NCI-H1436 treated with DMSO at 0.1 percent for 48 hours (cell line): ENCODE results near the gene TUSC2.
"Not testable (repeated sequence)": the region's sequence is repeated elsewhere in the genome, so short reads cannot be mapped to it uniquely, and the experiment has no call there.

Source experiments
- DNase-seq: peaks from one replicate; lab custom pipeline; 2025; lab: John Stamatoyannopoulos, UW

The TUSC2 gene

DNA sequence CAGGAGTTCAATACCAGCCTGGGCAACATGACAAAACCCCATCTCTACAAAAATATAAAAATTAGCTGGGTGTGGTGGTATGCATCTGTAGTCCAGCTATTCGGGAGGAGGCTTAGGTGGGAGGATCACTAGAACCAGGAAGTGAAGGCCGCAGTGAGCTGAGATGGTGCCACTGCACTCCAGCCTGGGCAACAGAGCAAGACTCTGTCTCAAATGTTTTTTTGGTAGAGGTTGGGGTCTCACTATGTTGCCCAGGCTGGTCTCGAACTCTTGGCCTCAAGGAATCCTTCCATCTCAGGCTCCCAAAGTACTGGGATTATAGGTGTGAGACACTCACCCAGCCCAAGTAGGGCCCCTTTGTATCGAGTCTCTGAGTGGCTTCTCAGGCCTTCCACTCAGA, 33.9 kb downstream of the TUSC2 start:
- no peak for DNase-seq

DNA sequence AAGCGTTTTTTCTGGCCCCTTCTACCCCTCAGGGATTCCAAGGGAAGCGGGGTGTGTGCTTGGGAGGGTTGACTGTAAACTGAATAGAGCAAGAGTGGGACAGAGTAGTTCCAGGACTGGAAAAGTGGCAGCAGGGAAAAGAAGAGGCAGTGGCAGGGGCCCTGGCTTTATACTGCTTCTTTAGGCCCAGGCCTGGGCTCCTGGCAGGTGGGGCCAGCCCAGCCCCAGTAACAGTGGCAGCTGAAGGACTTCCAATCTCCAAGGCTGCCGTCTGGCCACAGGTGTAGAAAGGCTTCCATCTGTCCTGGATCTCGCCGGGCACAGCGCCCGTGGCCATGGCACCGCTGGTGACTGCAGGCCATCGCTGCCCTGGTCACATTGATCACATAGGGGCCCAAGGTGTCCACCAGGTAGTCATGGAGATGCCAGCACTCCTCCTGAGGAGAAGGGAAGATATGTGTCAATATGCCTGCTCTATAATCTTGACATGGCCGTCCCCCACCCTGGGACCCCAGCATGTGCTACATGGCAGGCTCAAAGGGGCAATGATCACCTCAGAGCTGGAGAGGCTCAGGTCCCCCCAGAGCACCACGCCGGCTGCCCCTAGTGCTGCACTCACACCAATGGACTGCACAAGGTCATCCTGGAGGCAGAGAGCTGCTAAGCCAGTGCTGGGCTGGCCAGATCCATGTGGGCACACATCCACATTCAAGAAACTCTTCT, 34.8 kb downstream of the TUSC2 start:
- no peak for DNase-seq

- peak; percentile 64 for DNase-seq
Observed at GRCh38 chr3:50292159-50293078, 35.6 kb downstream of the TUSC2 start, which contains the start of gene IFRD2. IFRD2 (minus strand) TSS chr3:50292429; CDS start chr3:50292274, 155 bp downstream.

DNA sequence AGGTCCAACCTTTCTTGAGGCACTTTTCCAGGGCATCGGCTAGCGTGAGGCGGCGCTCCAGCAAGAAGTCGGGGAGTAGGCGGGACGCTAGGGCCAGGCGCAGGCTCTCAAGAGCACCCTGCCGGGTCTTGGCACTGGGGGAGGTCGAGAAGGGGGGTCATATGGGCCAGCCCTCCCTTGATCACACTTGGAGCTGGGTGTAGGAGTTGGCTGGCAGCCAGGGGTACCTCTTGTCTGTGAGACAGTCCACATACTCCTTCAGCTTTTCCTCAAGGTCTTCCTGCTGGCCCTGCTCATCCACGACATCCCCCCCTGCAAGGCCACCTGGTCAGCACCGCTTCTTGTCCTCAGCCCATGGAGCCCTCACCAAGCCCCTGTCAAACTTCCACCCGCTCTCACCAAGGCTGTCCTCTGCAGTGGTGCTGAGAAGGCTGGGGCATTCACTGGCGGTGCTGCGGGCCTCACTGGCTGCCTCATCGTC, 37.8 kb downstream of the TUSC2 start:
- no peak for DNase-seq

DNA sequence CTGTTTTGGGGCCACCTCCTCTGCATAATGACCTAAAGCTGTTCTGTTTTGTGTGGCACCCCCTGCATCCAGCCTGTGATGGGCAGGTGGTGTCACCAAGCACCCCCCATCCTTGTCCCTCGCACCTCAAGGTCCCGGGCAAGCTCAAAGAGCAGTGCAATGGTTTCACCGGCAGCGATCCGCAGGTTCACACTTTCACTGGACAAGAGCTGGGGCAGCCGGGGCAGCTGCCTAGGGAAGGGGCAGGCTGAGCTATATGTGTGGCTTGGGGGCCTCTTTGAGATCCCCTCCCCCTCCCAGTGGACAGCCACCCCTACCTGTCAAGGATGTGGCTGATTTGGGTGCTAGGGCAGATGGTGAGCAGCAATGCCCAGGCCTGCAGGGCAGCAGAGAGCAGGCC, 38.9 kb downstream of the TUSC2 start:
- no peak for DNase-seq

GRCh38 chr3:50288387-50289007, 39.5 kb downstream of the TUSC2 start:
- DNase-seq: no peak

- DNase-seq: no peak
Observed at GRCh38 chr3:50287262-50287661, 40.8 kb downstream of the TUSC2 start.

- no peak for DNase-seq
Observed at GRCh38 chr3:50286322-50287227, 41.4 kb downstream of the TUSC2 start.

DNA sequence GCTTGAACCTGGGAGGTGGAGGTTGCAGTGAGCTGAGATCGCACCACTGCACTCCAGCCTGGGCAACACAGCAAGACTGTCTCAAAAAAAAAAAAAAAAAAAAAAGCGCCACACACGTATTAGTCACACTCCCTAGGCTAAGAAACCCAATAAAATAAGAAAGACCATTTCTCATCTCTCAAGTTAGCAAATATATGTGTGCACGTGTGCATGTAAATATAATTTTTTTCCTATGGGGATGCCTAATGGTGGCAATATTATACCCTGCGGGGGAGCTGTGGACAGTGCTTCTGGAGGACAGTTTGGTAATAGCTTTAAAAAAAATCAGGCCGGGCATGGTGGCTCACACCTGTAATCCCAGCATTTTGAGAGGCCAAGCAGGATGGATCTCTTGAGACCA, 43.9 kb downstream of the TUSC2 start:
- DNase-seq: not testable (repeated sequence)

DNA sequence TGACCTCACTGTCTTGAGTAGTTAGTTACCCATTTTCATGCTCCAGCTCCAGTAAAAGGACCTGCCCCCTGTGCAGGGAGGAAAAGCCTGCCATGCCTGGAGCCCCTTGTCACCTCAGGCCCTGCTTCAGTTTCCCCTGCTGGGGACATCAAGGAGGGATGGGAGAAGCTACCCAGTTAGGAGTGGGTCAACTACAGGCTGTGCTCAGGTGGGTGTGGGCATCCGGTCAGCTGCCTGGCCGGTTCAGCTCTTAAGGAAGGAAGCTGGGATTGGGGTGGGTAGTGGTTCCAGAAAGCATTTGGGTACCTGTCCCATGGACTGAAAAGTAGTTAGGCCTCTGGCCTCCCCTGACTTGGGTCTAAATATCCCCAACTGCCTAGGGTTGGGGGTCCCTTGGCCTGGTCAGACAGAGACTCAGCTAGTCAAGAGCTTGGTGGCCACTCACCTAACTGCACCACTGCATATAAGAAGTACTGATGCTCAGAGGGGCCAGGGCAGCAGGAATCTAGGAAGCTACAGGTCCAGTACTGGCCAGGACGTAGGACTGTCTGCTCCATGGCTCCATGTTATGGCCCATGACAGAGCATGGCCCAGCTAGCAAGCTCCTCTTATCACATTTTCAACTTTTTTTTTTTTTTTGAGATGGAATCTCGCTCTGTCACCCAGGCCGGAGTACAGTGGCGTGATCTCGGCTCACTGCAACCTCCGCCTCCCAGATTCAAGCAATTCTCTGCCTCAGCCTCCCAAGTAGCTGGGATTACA, 48.6 kb downstream of the TUSC2 start:
- no peak for DNase-seq

- no peak for DNase-seq
Observed at GRCh38 chr3:50278880-50279224, 49.2 kb downstream of the TUSC2 start, which contains the start of gene LSMEM2. LSMEM2 (plus strand) TSS chr3:50279087; CDS start chr3:50279114, 27 bp downstream.

DNA sequence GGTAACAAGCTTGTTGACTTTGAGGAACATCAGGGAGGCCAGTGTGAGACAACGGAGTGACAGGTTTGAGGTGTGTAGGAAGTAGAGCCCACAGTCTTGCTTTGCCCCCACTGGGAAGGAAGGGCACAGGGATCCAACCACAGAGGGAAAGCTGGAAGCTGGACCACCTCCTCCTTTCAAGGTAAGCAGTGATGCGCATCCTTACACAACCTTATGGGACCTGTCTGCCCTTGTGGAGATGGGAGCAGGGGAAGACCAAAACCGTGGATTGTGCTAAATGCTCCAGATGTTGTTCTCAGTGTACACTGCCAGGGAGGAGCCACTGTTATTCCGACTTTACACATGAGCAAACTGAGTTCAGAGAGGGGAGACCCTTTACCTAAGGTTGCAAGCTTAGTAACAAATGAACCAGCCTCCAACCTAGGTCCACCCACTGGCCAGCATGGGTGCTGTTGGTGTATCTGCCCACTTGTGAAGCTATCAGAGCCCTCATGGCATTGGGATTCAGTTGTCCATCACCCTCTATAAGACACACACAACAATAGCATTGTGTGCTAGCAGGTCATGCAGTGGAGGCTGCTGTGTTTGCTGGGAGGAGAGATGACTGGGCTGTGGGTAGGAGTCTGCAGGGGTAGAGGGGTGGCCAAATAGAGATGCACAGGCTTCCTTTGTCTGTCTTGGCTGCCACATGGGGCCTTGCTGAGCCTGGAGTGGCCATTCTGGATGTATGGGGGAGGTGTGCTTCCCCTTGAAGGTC, 49.7 kb downstream of the TUSC2 start:
- no peak for DNase-seq

- no peak for DNase-seq
Observed at GRCh38 chr3:50276762-50277101, 51.3 kb downstream of the TUSC2 start.

DNA sequence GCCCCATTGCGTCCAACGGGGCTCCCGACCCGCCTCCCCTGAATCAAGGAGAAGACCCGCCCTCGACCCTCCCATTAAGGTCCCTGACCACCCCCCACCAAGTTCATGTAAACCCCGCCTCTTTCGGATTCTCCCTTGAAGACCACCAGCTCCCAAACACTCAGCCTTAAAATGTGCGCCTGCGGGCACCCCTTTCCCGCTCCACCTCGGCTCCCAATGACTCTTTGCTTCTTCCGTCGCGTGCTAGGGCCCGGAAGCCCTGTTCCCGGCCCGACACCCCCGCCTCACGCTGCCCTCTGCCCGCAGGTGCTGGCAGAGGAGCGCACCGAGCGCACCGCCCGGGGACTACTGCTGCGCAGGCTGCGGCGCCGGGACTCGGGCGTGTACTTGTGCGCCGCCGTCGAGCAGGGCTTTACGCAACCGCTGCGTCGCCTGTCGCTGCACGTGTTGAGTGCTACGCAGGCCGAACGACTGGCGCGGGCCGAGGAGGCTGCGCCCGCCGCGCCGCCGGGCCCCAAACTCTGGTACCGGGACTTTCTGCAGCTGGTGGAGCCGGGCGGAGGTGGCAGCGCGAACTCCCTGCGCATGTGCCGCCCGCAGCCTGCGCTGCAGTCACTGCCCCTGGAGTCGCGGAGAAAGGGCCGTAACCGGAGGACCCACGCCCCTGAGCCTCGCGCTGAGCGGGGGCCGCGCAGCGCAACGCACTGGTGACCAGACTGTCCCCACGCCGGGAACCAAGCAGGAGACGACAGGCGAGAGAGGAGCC, 51.8 kb downstream of the TUSC2 start:
- no peak for DNase-seq

- no peak for DNase-seq
Observed at GRCh38 chr3:50275141-50275995, 52.7 kb downstream of the TUSC2 start.
